Kidney (tissue), 14 donors: Measurements from ENCODE around the gene IL4I1. TPM values are rescaled to one million over a fixed set of nuclear protein-coding genes. Genes with fewer than 3 reads are reported as not detected.

Experiments
- DNase-seq, 5 donors: peaks; one replicate each; pipeline ENCODE4 v3.0.0-alpha.2; 2013 to 2020
- FAIRE-seq: peaks from 2 replicates; lab custom pipeline; 2012; peaks lifted over from hg19 to GRCh38; lab: Jason Lieb, UNC
- H3K27ac ChIP-seq, 2 donors: one replicate each; pipeline ENCODE4 v1.7.0; 2013; ENCODE audit warnings: low read depth in 2 of 2, low read length in 2 of 2, inconsistent platforms in 1 of 2
- H3K27me3 ChIP-seq: one replicate; pipeline ENCODE4 v1.7.1; 2013; ENCODE audit warnings: low read length, inconsistent platforms; ENCODE audit not compliant: control insufficient read depth, insufficient read depth
- H3K36me3 ChIP-seq, 3 donors: one replicate each; pipeline versions ENCODE4 v1.7.0 to v1.7.1; 2013; ENCODE audit warnings: low read length in 3 of 3, control low read depth in 1 of 3, inconsistent platforms in 1 of 3; ENCODE audit not compliant: insufficient read depth in 3 of 3, control insufficient read depth in 2 of 3
- H3K4me1 ChIP-seq, 3 donors: one replicate each; pipeline versions ENCODE4 v1.7.0 to v1.7.1; 2013; ENCODE audit warnings: low read length in 3 of 3, inconsistent platforms in 1 of 3, low read depth in 1 of 3; ENCODE audit not compliant: control insufficient read depth in 2 of 3, insufficient read depth in 2 of 3
- H3K4me3 ChIP-seq, 3 donors: one replicate each; pipeline versions ENCODE4 v1.7.0 to v1.8.1; 2013; ENCODE audit warnings: low read length in 3 of 3, control low read depth in 1 of 3, inconsistent platforms in 1 of 3
- H3K9ac ChIP-seq, 3 donors: one replicate each; pipeline versions ENCODE4 v1.7.0 to v1.7.1; 2013; ENCODE audit warnings: low read length in 3 of 3, control low read depth in 1 of 3, inconsistent platforms in 1 of 3
- H3K9me3 ChIP-seq, 3 donors: one replicate each; pipeline versions ENCODE4 v1.7.0 to v1.7.1; 2013; ENCODE audit warnings: low read length in 3 of 3, control low read depth in 1 of 3, inconsistent platforms in 1 of 3; ENCODE audit not compliant: control insufficient read depth in 2 of 3, insufficient read depth in 1 of 3
- intact Hi-C: fragments of 100-400 bp; cut with DNase I; formaldehyde crosslinking; loops from one replicate; pipeline ENCODE4 v1.11.1; 2022
- polyA plus RNA-seq: library from polyadenylated mRNA; stranded (reverse); fragments of 350-450 nt; fragmentation: Illumina TruSeq; extraction: RNeasy Lipid Tissue Mini Kit (QIAGEN cat#74804); gene quantifications from one replicate; pipeline ENCODE4 v1.2.3, GENCODE V29; 2014; ENCODE audit warnings: low read depth, low replicate concordance; ENCODE audit not compliant: insufficient read depth
- total RNA-seq: library from RNA; stranded (reverse); fragmentation: NEBNext Ultra II Directional; extraction: Animal tissue kit (Norgen Biotek cat#: 25700); gene quantifications from one replicate; pipeline ENCODE4 v1.2.1, GENCODE V29; 2021
- TF ChIP-seq, protein P1 (sequence below): IDR thresholded peaks from 3 replicates; pipeline ENCODE4 v1.5.1; 2012; ENCODE audit warnings: mild to moderate bottlenecking, moderate library complexity, borderline replicate concordance; ENCODE audit not compliant: insufficient read depth; ENCODE audit errors: extremely low read depth
- donor health status: control.
- donor health status: control.
- donor health status: control.
- donor health status: control.
- donor health status: control.
- donor health status: DM: yes; HTN: yes; CAD: no.
- donor health status: Normal renal cell carcinoma (clear cell type).

Gene IL4I1
- total and polyA plus RNA-seq, 2 donors from 2014 or later, result 0.82 to 12.8 TPM

GRCh38 chr19:49907745-49908446, 11.2 kb upstream of the IL4I1 start:
- Histone ChIP-seq H3K4me1 (peaks cover 0 to 7% (median 0%) of the 10 kb centered on the region in 3 donors), H3K9ac (no peak overlapping the region), H3K27ac (no peak overlapping the region), H3K4me3 (no peak overlapping the region), H3K36me3 (peaks cover 2 to 26% (median 4%) of the 10 kb centered on the region in 3 donors), H3K9me3 (no peaks in the 10 kb centered on the region), H3K27me3 (no peaks in the 10 kb centered on the region)
- no peak for FAIRE-seq
- intact Hi-C loops, result no loop called here
- DNase-seq, result no peak
- TF ChIP-seq, protein P1, sequence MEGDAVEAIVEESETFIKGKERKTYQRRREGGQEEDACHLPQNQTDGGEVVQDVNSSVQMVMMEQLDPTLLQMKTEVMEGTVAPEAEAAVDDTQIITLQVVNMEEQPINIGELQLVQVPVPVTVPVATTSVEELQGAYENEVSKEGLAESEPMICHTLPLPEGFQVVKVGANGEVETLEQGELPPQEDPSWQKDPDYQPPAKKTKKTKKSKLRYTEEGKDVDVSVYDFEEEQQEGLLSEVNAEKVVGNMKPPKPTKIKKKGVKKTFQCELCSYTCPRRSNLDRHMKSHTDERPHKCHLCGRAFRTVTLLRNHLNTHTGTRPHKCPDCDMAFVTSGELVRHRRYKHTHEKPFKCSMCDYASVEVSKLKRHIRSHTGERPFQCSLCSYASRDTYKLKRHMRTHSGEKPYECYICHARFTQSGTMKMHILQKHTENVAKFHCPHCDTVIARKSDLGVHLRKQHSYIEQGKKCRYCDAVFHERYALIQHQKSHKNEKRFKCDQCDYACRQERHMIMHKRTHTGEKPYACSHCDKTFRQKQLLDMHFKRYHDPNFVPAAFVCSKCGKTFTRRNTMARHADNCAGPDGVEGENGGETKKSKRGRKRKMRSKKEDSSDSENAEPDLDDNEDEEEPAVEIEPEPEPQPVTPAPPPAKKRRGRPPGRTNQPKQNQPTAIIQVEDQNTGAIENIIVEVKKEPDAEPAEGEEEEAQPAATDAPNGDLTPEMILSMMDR, result no peak

DNA sequence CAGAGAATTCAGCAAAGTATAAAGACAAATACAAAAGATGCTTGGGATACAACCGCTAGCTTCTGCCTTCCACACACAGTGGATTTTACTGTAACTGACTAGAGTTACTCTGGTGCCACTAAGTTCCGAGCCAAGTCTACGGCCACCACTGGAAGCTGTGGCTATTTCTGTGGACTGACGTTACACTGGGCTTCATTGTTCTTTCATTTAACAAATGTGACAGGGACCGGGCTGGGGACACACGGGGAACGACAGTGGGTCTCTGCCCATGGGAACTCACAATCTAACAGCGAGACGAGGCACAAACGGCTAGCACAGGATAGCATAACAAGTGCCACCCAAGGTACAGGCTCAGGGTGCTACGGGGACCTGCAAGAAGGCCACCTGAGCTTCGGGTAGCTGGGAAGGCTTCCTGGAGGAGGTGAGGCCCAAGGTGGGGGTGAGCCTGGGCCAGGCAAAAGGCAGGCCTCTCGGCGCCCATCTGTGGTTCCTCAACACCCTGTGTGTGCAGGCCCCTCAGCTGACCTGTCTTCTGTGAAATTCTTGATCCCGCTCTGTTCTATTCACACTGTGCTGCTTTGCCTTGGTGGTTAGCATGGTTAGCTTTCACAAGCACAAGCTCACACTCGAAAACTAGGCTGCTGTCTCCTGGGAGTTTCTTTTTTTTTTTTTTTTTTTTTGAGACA, 10.3 kb upstream of the IL4I1 start:
- Histone ChIP-seq H3K4me3 (no peak overlapping the region), H3K9me3 (no peaks in the 10 kb centered on the region), H3K9ac (no peak overlapping the region), H3K4me1 (peaks cover 0 to 7% (median 0%) of the 10 kb centered on the region in 3 donors), H3K36me3 (peaks cover 2 to 22% (median 4%) of the 10 kb centered on the region in 3 donors), H3K27me3 (no peaks in the 10 kb centered on the region), H3K27ac (no peak overlapping the region)
- no peak for DNase-seq
- TF ChIP-seq, protein P1, result no peak
- intact Hi-C loops, result no loop called here
- no peak for FAIRE-seq

DNA sequence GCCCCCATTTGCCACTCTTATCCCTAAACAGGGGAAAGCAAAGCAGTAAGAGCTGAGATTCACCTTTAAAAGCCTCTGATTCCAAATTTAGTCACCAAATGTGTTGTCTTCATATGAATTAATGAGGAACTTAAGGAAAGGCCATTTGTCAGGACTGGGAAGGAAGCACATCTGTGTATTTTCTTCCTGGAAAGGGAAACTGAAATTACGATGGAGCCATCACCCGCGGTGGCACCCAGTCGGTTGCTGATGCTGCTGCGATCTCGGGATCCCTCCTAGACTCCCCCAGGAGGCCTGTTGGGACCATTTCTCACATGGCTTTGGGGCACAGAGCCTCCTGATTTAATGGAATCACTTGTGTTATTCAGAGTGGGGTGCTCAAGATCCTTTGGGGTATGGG, 7.4 kb upstream of the IL4I1 start:
- Histone ChIP-seq H3K36me3 (peaks cover 2 to 19% (median 4%) of the 10 kb centered on the region in 3 donors), H3K27me3 (no peaks in the 10 kb centered on the region), H3K9ac (no peak overlapping the region), H3K9me3 (no peaks in the 10 kb centered on the region), H3K4me1 (no peaks in the 10 kb centered on the region), H3K27ac (no peak overlapping the region), H3K4me3 (no peak overlapping the region)
- TF ChIP-seq, protein P1, result no peak
- DNase-seq (no peak), FAIRE-seq (no peak)
- intact Hi-C loops, result no loop called here
